HepG2 (cell line): ENCODE measurements around the gene SPNS1. TPM values are rescaled to one million over a fixed set of nuclear protein-coding genes. Genes with fewer than 3 reads are reported as not detected.
A peak's percentile ranks its signal among the peaks of the same experiment; 100 is the strongest.

Source experiments
- ATF5 ChIP-seq: sonication (generic); formaldehyde crosslinking; IDR thresholded peaks from 2 replicates; pipeline ENCODE4 v1.4.0; 2020; ENCODE audit warnings: mild to moderate bottlenecking, low read depth, missing genetic modification reagents
- ATF6 ChIP-seq: sonication (generic); formaldehyde crosslinking; conservative IDR thresholded peaks from 2 replicates; pipeline ENCODE4 v1.4.0; 2020; ENCODE audit warnings: missing genetic modification reagents
- HDAC2 ChIP-seq: sonication (generic); formaldehyde crosslinking; IDR thresholded peaks from 2 replicates; pipeline ENCODE4 v1.4.0; 2020; ENCODE audit warnings: missing genetic modification reagents
- HOXD1 ChIP-seq: sonication (generic); formaldehyde crosslinking; IDR thresholded peaks from 2 replicates; pipeline ENCODE4 v1.5.0; 2020; ENCODE audit warnings: missing genetic modification reagents
- IRF1 ChIP-seq: sonication (generic); formaldehyde crosslinking; IDR thresholded peaks from 2 replicates; pipeline ENCODE4 v1.4.0; 2020; ENCODE audit warnings: low read depth, mild to moderate bottlenecking, missing genetic modification reagents
- KAT8 ChIP-seq: IDR thresholded peaks from 2 replicates; pipeline ENCODE4 v1.6.1; 2016; ENCODE audit warnings: missing genetic modification reagents, missing compliant biosample characterization
- KDM1A ChIP-seq: IDR thresholded peaks from 2 replicates; pipeline ENCODE4 v1.6.1; 2016; ENCODE audit warnings: missing compliant biosample characterization
- MIER3 ChIP-seq: IDR thresholded peaks from 2 replicates; pipeline ENCODE4 v1.6.1; 2016; ENCODE audit warnings: missing compliant biosample characterization, borderline replicate concordance
- MYPOP ChIP-seq: sonication (generic); formaldehyde crosslinking; IDR thresholded peaks from 2 replicates; pipeline ENCODE4 v1.8.1; 2023; ENCODE audit warnings: mild to moderate bottlenecking, moderate library complexity, missing genetic modification reagents
- PCBP2 ChIP-seq: fragments of 200-400 bp; formaldehyde crosslinking; optimal IDR thresholded peaks from 2 replicates; pipeline ENCODE3; 2018; ENCODE audit warnings: low read length, low read depth; ENCODE audit not compliant: poor library complexity, severe bottlenecking
- PLSCR1 ChIP-seq: sonication (generic); formaldehyde crosslinking; IDR thresholded peaks from 2 replicates; pipeline ENCODE4 v1.5.0; 2020; ENCODE audit warnings: missing genetic modification reagents, mild to moderate bottlenecking, borderline replicate concordance
- RBAK ChIP-seq: sonication (generic); formaldehyde crosslinking; IDR thresholded peaks from 2 replicates; pipeline ENCODE4 v1.5.1; 2020; ENCODE audit warnings: mild to moderate bottlenecking, missing genetic modification reagents
- SRSF1 ChIP-seq: fragments of 200-400 bp; formaldehyde crosslinking; optimal IDR thresholded peaks from 2 replicates; pipeline ENCODE3; 2017; ENCODE audit warnings: mild to moderate bottlenecking, low read depth, low read length, moderate library complexity
- ZBTB25 ChIP-seq: IDR thresholded peaks from 2 replicates; pipeline ENCODE4 v1.6.1; 2018; ENCODE audit warnings: missing genetic modification reagents
- ZNF12 ChIP-seq: sonication (generic); formaldehyde crosslinking; IDR thresholded peaks from 2 replicates; pipeline ENCODE4 v1.5.0; 2020; ENCODE audit warnings: missing genetic modification reagents
- ZNF143 ChIP-seq: sonication (generic); formaldehyde crosslinking; IDR thresholded peaks from 2 replicates; pipeline ENCODE4 v1.4.0; 2020; ENCODE audit warnings: missing genetic modification reagents
- ZNF207 ChIP-seq: fragments of 450-650 bp; IDR thresholded peaks from 2 replicates; pipeline ENCODE4 v1.6.1; 2016; ENCODE audit warnings: antibody characterized with exemption, borderline replicate concordance
- ZNF326 ChIP-seq: sonication (generic); formaldehyde crosslinking; IDR thresholded peaks from 2 replicates; pipeline ENCODE4 v1.4.0; 2020; ENCODE audit warnings: missing genetic modification reagents, borderline replicate concordance
- ZNF414 ChIP-seq: sonication (generic); formaldehyde crosslinking; IDR thresholded peaks from 2 replicates; pipeline ENCODE4 v1.5.0; 2020; ENCODE audit warnings: missing genetic modification reagents
- ZNF580 ChIP-seq: IDR thresholded peaks from 2 replicates; pipeline ENCODE4 v1.6.1; 2016; ENCODE audit warnings: low read depth, borderline replicate concordance
- ZNF597 ChIP-seq: sonication (generic); formaldehyde crosslinking; IDR thresholded peaks from 2 replicates; pipeline ENCODE4 v1.5.0; 2020; ENCODE audit warnings: missing genetic modification reagents
- ZNF607 ChIP-seq: sonication (generic); formaldehyde crosslinking; IDR thresholded peaks from 2 replicates; pipeline ENCODE4 v1.5.1; 2020; ENCODE audit warnings: missing genetic modification reagents, mild to moderate bottlenecking, borderline replicate concordance
- ZNF713 ChIP-seq: sonication (generic); formaldehyde crosslinking; IDR thresholded peaks from 2 replicates; pipeline ENCODE4 v1.4.0; 2020; ENCODE audit warnings: mild to moderate bottlenecking, missing genetic modification reagents
- polyA plus RNA-seq, 8 experiments: library from polyadenylated mRNA; depleted of rRNA in 3 of 8; stranded (reverse) in 7 of 8; unstranded in 1 of 8; fragments of >200 nt; fragmentation: Illumina TruSeq in 4 of 8; extraction: Trizol in 4 of 8; gene quantifications; 2 replicates each; pipeline versions ENCODE4 v1.2.1 to v1.2.3, GENCODE V29; 2011 to 2016; ENCODE audit warnings: low read depth in 4 of 8, missing spikeins in 1 of 8, mixed read lengths in 1 of 8; ENCODE audit not compliant: insufficient read depth in 1 of 8
- total RNA-seq, 5 experiments: library from RNA; depleted of rRNA; stranded (reverse); fragments of >200 nt; fragmentation: Illumina TruSeq; extraction: Trizol; gene quantifications; 2 replicates each; pipeline ENCODE4 v1.2.3, GENCODE V29; 2016; ENCODE audit warnings: low read depth in 1 of 5

Gene SPNS1
- total and polyA plus RNA-seq, 2 of the 13 experiments (the other 11 are each of a cell fraction or from before 2014, with no cell fraction given): 25.6 to 38.8 TPM

- no peak for TF ChIP-seq ATF5 (CRISPR knock-in tag)
- no peak for TF ChIP-seq ATF6 (CRISPR knock-in tag)
- TF ChIP-seq HOXD1: no peak
- TF ChIP-seq ZNF326 (CRISPR knock-in tag): no peak
- no peak for TF ChIP-seq MYPOP (CRISPR knock-in tag)
- TF ChIP-seq ZNF713 (CRISPR knock-in tag): no peak
- no peak for TF ChIP-seq ZBTB25 (CRISPR knock-in tag)
- TF ChIP-seq ZNF414 (CRISPR knock-in tag): no peak
- TF ChIP-seq SRSF1: peak; percentile 49
- no peak for TF ChIP-seq RBAK (CRISPR knock-in tag)
- TF ChIP-seq ZNF207: no peak
- TF ChIP-seq ZNF580 (CRISPR knock-in tag): no peak
- no peak for TF ChIP-seq PLSCR1 (CRISPR knock-in tag)
- TF ChIP-seq PCBP2: no peak
- no peak for TF ChIP-seq ZNF143
- no peak for TF ChIP-seq KDM1A
- no peak; the same call in 1 of the 2 replicates for TF ChIP-seq HDAC2 (CRISPR knock-in tag)
- no peak for TF ChIP-seq ZNF597
- TF ChIP-seq ZNF12: no peak
- no peak; the same call in 1 of the 2 replicates for TF ChIP-seq ZNF607 (CRISPR knock-in tag)
- TF ChIP-seq IRF1: no peak
- no peak for TF ChIP-seq KAT8 (CRISPR knock-in tag)
- TF ChIP-seq MIER3 (CRISPR knock-in tag): no peak
These were observed 37.8 kb upstream of the SPNS1 start (continued) for GRCh38 chr16:28936784-28937155.
